A549 treated with Hydrocortisone at 1 μM for 4 hours (cell line): ENCODE data around the gene HIGD1A. TPM values are rescaled to one million over a fixed set of nuclear protein-coding genes. Genes with fewer than 3 reads are reported as not detected.

Experiments
- total RNA-seq: library from RNA; stranded (reverse); fragments of 200-300 nt; extraction: Qiagen RNA extraction; gene quantifications from 5 replicates; pipeline ENCODE4 v1.2.3, GENCODE V29; 2022

HIGD1A gene
- total RNA-seq: 67.3 to 97.6 TPM (median 74.1 TPM) in 5 replicates

GRCh38 chr3:42804106-42804830 is at the start of gene HIGD1A:
Gene HIGD1A (minus strand): TSS chr3:42804490. CDS start chr3:42794253, 10,237 bp downstream.

GRCh38 chr3:42809202-42809601 is 4.9 kb upstream of the HIGD1A start, which contains the start of gene ACKR2:
Gene ACKR2 (plus strand): TSS chr3:42809445. CDS start chr3:42864503, 55,058 bp downstream.

GRCh38 chr3:42772670-42773408 is 31.5 kb downstream of the HIGD1A start, which contains the start of gene CCDC13:
Gene CCDC13 (minus strand): TSS chr3:42773253. CDS start chr3:42758345, 14,908 bp downstream.

Other genes starting within 250 kb of the HIGD1A start
- gene SEC22C, start 222.5 kb downstream of the HIGD1A start, total RNA-seq: 29.4 to 36.9 TPM (median 35.3 TPM) in 5 replicates
- gene SS18L2, start 213.6 kb downstream of the HIGD1A start, total RNA-seq: 18.5 to 19.9 TPM (median 18.7 TPM) in 5 replicates
- 8.5 to 12.8 TPM (median 11.0 TPM) in 5 replicates for gene NKTR, start 203.8 kb downstream of the HIGD1A start, total RNA-seq
- gene ZBTB47, start 150.8 kb downstream of the HIGD1A start, total RNA-seq: 5.5 to 6.7 TPM (median 6.0 TPM) in 5 replicates
- not detected in 5 replicates for gene KLHL40, start 119.0 kb downstream of the HIGD1A start, total RNA-seq
- not detected in 5 replicates for gene HHATL, start 101.7 kb downstream of the HIGD1A start, total RNA-seq
- 0.30 to 0.54 TPM (median 0.35 TPM) in 5 replicates for gene CCDC13, start 31.2 kb downstream of the HIGD1A start, total RNA-seq
- gene ACKR2, start 5.0 kb upstream of the HIGD1A start, total RNA-seq: 0.12 to 0.14 TPM (median 0.13 TPM) in 3 of 5 replicates, not detected in the others
- not detected in 5 replicates for gene CYP8B1, start 71.4 kb upstream of the HIGD1A start, total RNA-seq
- gene ZNF662, start 101.7 kb upstream of the HIGD1A start, total RNA-seq: not detected in 5 replicates
- gene GASK1A, start 174.8 kb upstream of the HIGD1A start, total RNA-seq: not detected in 5 replicates